ENCODE data around the gene SMIM12.

The SMIM12 gene

DNA sequence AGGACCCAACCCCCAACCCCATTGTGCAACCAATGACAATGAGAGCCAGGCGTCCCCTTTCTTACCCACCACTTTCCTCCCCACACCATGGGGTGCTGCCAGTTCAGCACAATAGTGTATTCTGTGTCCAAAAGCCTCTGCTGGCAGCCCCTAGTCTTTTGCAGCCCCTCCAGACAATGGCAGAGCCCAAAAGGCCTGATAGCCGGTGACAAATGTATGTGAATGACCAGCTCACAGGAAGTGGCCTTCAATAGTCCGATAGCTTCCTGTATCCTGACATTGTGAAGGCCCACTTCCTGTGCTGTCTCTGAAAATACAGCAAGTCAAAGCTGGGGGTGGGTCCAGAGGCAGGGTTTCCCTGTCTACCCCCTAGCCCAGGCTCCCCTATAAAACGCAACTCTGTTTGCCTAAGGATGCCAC is 16.6 kb downstream of the SMIM12 start:
- no peak overlapping the region for H3K4me3 ChIP-seq (ENCODE audit: low read depth, low read length)
- in situ Hi-C loops (cut with HindIII; ENCODE audit: low sequenced_read_pairs): no loop called here
- no peak for DNase-seq (ENCODE audit: low read depth, low spot score)
- TF ChIP-seq, protein P1, sequence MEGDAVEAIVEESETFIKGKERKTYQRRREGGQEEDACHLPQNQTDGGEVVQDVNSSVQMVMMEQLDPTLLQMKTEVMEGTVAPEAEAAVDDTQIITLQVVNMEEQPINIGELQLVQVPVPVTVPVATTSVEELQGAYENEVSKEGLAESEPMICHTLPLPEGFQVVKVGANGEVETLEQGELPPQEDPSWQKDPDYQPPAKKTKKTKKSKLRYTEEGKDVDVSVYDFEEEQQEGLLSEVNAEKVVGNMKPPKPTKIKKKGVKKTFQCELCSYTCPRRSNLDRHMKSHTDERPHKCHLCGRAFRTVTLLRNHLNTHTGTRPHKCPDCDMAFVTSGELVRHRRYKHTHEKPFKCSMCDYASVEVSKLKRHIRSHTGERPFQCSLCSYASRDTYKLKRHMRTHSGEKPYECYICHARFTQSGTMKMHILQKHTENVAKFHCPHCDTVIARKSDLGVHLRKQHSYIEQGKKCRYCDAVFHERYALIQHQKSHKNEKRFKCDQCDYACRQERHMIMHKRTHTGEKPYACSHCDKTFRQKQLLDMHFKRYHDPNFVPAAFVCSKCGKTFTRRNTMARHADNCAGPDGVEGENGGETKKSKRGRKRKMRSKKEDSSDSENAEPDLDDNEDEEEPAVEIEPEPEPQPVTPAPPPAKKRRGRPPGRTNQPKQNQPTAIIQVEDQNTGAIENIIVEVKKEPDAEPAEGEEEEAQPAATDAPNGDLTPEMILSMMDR (IDR thresholded peaks at IDR 0.05; ENCODE audit: low read depth, low read length): no peak

DNA sequence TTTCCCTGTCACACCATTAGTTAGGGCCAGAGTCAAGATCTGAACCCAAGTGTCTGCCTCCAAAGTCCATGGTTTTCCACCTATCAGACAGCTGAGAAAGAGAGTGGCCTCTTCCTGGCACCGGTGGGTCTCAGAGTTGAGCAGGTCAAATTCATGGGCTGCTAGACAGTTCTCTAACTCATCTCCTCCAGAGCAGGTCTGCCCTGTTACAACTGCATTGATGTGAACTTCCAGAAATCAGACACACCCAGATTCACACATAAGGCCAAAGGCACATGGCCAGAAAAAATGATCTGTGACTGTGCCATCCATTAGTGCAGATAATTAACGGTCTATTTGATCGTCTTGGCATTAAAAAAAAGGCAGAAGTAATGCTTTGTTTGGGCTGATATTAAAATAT is 17.5 kb downstream of the SMIM12 start:
- TF ChIP-seq, protein P1 (IDR thresholded peaks at IDR 0.05; ENCODE audit: low read depth, low read length): no peak
- in situ Hi-C loops (cut with HindIII; ENCODE audit: low sequenced_read_pairs): no loop called here
- no peak overlapping the region for H3K4me3 ChIP-seq (ENCODE audit: low read depth, low read length)
- DNase-seq (ENCODE audit: low read depth, low spot score): no peak

DNA sequence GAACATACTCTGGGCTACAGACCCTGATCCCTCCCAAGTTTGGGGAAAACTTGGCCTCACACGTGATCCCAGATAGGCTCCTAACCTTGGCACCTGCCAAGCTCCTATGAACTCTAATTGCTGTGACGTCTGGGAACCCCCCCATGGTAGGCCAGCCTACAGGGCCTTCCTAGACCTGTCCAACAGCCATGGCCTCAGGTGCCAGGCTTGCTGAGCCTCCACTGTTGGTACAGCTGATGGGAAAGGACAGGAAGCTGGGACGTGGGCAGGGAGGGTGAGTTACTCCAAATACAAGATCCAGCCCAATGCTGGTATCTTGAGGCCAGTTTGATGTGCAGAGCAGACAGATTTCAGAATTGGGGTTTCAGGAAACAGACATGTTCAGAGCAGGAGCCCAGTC is 19.1 kb downstream of the SMIM12 start:
- no peak overlapping the region for H3K4me3 ChIP-seq (ENCODE audit: low read depth, low read length)
- in situ Hi-C loops (cut with HindIII; ENCODE audit: low sequenced_read_pairs): no loop called here
- TF ChIP-seq, protein P1 (IDR thresholded peaks at IDR 0.05; ENCODE audit: low read depth, low read length): no peak
- DNase-seq (ENCODE audit: low read depth, low spot score): no peak

DNA sequence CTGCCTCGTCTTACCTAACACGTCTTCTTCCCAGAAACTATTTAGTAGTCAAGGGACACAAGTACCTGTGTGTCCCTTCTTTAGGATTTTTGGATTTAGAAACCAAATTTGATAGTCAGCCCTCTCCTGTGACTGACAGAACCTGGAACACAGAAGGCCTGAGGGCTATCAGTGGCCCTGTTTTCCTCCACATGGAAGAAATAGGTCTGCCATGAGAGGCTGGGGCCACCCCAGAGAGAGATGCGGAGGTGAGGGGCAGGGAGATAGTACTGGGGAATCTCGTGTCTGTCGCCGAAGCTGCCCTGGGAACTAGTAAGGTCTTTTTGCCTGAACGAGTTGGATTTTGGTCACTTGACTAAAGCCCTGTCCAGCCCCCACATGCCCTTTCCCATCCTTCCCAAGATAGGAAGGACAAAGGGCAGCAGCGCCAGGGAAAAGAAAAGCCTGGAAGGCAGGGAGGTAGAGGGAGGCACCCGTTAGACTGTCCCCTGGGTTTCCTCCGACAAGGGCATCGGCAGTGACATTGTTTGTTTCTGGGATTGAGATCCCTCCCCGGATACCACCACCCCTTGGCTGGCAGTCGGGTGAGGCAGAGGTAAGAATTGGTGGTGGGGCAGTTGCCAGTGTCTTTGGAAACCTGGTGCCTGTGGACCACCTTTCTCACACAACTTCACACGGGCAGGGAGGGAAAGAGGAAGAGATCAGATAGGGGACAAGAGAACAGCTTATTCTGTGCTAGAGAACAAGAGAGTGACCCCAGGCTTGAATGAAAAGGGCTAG is 19.8 kb downstream of the SMIM12 start:
- H3K4me3 ChIP-seq (ENCODE audit: low read depth, low read length): no peak overlapping the region
- TF ChIP-seq, protein P1 (IDR thresholded peaks at IDR 0.05; ENCODE audit: low read depth, low read length): no peak
- no peak for DNase-seq (ENCODE audit: low read depth, low spot score)
- in situ Hi-C loops (cut with HindIII; ENCODE audit: low sequenced_read_pairs): no loop called here

DNA sequence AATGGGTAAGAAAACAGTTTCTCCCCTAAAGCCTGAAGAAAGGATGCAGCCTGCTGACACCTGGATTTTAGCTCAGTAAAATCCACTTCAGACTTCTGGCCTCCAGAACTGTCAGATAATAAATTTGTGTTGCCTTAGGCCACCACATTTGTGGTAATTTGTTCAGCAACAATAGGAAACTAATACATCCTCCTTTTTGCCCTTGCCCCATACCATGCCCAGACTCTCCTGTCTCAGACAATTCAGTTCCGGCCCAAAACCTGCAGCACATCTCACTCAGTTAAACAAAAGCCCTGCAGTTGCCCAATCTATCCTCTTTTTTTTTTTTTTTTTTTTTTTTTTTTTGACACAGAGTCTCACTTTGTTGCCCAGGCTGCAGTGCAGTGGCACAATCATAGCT is 25.8 kb downstream of the SMIM12 start:
- in situ Hi-C loops (cut with HindIII; ENCODE audit: low sequenced_read_pairs): no loop called here
- TF ChIP-seq, protein P1 (IDR thresholded peaks at IDR 0.05; ENCODE audit: low read depth, low read length): no peak
- no peak for DNase-seq (ENCODE audit: low read depth, low spot score)
- no peak overlapping the region for H3K4me3 ChIP-seq (ENCODE audit: low read depth, low read length)

DNA sequence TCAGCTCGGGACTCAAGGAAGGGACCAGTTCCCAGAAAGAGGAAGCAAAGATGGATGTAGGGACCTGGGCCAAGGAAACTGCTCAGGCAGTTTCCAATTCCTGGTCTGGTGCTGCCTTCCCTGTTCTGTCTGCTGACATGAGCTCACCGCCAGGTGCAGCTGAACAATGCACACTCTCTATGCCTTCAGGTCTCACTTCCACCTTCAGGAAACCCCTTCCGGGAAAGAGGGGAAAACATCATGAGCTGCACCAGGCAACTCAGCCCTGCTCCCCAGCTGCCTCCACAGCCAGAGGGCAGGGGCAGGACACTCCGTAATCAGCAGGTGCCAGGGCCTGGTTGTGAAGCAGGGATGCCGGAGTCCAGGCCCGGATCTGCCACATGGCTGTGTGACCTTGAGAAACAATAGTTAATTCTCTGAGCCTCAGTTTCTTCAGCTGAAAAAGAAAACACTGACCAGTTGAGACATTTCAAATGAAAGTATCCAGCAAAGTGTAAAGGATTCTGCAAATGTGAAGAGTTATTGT is 27.8 kb downstream of the SMIM12 start:
- no peak overlapping the region for H3K4me3 ChIP-seq (ENCODE audit: low read depth, low read length)
- TF ChIP-seq, protein P1 (IDR thresholded peaks at IDR 0.05; ENCODE audit: low read depth, low read length): no peak
- no peak for DNase-seq (ENCODE audit: low read depth, low spot score)
- in situ Hi-C loops (cut with HindIII; ENCODE audit: low sequenced_read_pairs): no loop called here

Data from astrocyte of the spinal cord (primary cell).